ENCODE measurements around the gene FAM114A2.

FAM114A2 gene

DNA sequence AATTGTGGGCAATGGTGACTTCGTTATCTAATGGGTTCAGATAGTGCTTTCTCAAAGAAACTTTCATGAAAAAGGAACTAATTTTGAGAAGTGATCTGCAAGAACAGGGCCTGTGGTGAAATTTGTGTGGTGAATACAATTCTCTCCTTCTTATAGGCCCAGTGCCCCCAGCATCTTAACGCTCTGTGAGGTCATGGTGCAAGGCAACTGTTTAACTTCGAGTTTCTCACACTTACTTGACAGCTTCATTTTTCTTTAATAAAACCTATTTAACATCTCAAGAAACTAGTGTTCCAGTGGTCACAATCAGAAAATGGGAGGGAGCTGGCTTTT lies 69.2 kb downstream of the FAM114A2 start:
- no peak for TF ChIP-seq CTCF (conservative IDR thresholded peaks at IDR 0.05)
- no peak overlapping the region for H3K27ac ChIP-seq

DNA sequence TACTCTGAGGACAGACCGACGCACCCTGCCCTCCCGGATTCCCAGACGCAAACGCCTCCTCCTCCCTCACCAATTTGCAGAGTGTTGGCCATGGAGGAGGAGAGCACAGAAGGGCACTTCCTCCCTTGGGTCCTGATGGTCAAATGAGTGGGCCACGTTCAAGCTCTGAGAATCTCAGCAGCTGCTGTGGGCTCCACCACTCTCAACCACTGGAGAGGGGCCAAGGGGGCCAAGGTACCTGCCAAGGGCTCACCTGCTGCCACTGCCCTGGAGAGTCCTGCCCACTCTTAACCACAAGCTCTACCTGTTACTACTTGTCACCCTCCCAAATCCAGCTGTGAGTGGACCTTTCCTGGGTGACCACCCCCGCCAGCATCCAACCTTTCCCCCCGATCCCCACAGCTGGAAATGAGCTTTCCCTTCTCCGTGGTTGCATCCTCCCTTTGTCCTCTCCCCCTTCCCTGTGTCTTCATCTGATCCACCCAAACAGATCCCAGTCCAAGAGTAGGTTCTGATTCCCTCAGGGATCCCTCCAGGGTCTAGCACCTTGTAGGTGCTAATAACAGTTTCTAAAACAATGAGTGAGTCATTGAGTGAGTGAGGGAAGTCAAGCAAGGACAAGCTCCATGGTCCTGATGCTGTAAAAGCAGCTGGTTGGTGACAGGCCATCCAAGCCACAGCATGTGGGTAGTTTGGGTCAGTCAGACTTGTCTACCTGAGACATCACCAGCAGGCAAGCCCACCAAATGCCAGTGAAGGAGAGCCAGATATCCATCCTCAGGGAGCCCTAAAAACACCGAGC lies 69.7 kb downstream of the FAM114A2 start:
- H3K27ac ChIP-seq: no peak overlapping the region
- no peak for TF ChIP-seq CTCF (conservative IDR thresholded peaks at IDR 0.05)

- peak; percentile 88 for TF ChIP-seq CTCF (conservative IDR thresholded peaks at IDR 0.05)
Observed at GRCh38 chr5:153964880-153965645, 73.6 kb downstream of the FAM114A2 start.

GRCh38 chr5:153964191-153964879 lies 74.4 kb downstream of the FAM114A2 start:
- H3K27ac ChIP-seq: no peak overlapping the region
- TF ChIP-seq CTCF (conservative IDR thresholded peaks at IDR 0.05): no peak

More at GRCh38 chr5:153964880-153965645, 73.6 kb downstream of the FAM114A2 start:
- H3K27ac ChIP-seq: no peak overlapping the region

GRCh38 chr5:153960269-153961215 lies 78.2 kb downstream of the FAM114A2 start:
- no peak overlapping the region for H3K27ac ChIP-seq
- no peak for TF ChIP-seq CTCF (conservative IDR thresholded peaks at IDR 0.05)

DNA sequence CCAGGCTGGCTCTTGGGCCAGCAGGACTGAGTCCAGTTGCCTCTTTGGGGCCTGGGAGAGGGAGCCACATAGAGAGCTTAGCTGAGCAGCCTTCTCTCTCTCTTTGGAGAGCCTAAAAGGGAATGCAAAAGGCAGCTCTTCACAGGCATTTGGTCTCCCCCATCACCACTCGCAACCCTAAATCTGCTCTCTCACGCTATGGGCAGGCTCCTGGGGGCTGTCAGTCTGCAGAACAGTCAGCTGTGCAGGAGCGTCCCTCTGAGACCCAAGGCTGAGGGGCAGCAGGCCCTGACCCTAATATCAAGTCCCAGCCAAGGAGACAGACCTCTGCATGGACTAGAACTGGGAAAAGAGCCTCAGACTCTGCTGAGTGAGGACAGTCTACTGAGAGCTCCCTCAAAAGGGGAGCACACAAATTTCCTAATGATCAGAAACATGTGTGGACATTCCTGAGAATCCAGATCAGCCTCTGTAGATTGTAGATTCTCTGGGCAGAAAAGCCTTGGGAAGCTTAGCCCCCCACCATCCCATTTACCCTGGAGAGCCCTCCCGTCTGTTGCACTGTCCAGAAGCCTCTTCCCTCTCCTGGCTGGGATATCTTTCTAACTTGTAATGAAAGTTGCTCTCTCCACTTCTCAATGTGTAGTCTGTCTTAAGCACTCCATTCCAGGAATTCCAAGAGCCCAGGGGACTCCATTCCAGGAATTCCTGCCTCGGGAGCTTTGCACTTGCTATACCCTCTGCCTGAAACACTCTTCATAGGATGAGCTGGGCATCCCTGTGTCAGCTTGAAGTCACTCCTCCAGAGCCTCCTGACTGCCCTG lies 79.4 kb downstream of the FAM114A2 start:
- no peak overlapping the region for H3K27ac ChIP-seq
- no peak for TF ChIP-seq CTCF (conservative IDR thresholded peaks at IDR 0.05)

Measured in VCaP (cell line).